GM19193 (cell line): ENCODE data around the gene MCRS1.
"Not testable (repeated sequence)": the region's sequence is repeated elsewhere in the genome, so short reads cannot be mapped to it uniquely, and the experiment has no call there.

Source experiments
- POLR2A ChIP-seq: IDR thresholded peaks from 4 replicates; pipeline ENCODE4 v1.6.1; 2011; ENCODE audit not compliant: insufficient read depth, insufficient read length; ENCODE audit errors: extremely low read depth

Gene MCRS1, protein sequence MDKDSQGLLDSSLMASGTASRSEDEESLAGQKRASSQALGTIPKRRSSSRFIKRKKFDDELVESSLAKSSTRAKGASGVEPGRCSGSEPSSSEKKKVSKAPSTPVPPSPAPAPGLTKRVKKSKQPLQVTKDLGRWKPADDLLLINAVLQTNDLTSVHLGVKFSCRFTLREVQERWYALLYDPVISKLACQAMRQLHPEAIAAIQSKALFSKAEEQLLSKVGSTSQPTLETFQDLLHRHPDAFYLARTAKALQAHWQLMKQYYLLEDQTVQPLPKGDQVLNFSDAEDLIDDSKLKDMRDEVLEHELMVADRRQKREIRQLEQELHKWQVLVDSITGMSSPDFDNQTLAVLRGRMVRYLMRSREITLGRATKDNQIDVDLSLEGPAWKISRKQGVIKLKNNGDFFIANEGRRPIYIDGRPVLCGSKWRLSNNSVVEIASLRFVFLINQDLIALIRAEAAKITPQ

DNA sequence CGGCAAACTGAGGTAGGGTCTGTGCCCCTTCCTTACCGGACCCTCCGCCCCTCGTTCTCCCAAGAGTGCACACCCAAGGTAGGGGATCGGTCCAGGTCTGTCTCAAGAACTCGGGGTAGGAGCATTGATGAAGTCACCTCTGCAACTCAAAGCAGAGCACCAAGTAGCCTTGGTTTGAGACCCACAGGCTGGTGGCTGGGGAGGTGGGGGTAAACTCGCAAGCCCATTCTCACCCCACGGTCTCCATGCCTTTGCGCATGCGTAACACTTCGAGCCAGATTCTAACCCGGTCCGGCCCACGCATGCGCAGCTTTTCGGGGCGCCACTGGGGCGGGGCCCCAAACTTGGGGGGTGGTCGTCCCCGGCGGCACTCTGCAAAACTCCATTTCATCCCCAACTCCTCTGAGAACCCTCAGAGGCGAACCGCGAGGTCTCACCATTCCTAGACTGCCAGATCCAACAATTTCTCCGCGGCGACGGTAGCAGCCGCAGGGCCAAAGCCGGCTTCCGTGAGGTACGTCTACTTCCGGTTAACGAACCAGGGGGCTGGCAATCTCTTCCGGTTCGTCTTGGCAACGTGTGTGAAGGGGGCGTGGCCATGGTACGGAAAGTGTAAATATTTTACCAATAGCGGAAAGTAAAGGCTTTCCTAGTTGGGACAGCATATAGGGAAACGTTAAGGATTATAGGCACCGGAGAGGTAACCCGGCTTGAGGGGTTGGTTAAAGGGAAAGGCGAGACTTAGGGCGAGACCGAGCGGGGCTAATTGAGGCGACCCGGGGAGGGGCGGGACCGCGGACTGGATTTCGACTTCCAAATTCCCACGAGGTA, at the start of gene MCRS1:
TSS of gene MCRS1 (minus strand) at position 532 of the 831 bp plus-strand sequence. CDS start 1,411 bp downstream, outside the sequence.
- peak; percentile 99 for TF ChIP-seq POLR2A

DNA sequence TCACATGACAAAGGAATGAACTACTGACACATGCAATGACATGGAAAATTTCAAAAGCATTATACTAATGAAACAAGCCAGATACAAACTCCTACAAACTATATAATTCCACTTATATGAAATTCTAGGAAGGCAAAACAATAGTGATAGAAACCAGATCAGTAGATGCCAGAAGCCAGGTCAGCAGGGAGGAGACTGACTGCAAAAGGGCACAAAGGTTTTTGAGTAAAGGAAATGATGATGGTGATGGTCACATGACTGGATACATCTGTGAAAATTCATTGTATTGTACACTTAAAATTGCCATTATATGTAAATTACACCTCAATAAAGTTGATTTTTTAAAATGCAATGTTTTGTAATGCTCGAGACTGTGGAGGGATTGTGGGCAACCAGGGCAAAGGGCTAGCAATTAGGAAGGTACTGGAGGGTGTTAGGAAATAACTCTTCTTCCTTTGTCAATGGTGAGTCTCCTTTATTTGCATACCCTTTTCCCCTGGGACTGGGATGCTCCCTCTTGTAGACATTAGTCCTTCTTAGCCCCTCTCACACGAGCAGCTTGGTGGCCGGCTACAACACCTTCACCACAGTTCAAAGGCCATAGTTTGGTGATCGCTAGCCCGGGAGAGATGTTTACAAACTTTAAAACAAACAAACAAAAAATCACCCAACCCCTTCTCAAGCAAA, 48.7 kb upstream of the MCRS1 start:
- TF ChIP-seq POLR2A, result no peak

GRCh38 chr12:49615725-49616124, 47.8 kb upstream of the MCRS1 start:
- no peak for TF ChIP-seq POLR2A

- TF ChIP-seq POLR2A, result no peak
These were observed 44.3 kb upstream of the MCRS1 start for GRCh38 chr12:49612210-49612609.

- no peak for TF ChIP-seq POLR2A
These were observed 41.9 kb upstream of the MCRS1 start for GRCh38 chr12:49609875-49610154.

- TF ChIP-seq POLR2A, result no peak
These were observed 41.3 kb upstream of the MCRS1 start for GRCh38 chr12:49609059-49609874.

DNA sequence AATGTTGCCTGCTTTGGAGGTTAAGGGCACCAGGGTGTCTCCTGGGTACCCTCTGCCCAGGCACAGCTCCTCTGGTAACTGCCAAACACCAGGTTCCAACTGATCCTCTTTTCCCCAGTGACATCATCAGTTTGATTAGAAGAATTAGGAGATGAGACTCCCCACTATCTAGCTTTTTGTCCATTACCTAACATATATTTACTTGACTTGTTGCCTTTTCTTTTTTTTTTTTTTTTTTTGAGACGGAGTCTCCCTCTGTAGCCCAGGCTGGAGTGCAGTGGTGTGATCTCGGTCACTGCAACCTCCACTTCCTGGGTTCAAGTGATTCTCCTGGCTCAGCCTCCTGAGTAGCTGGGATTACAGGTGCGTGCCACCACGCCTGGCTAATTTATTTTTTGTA, 37.6 kb upstream of the MCRS1 start, which contains the start of gene FAM186B:
TSS of gene FAM186B (minus strand) at position 101 of the 400 bp plus-strand sequence. CDS start 162 bp downstream, outside the sequence.
- TF ChIP-seq POLR2A, result not testable (repeated sequence)

GRCh38 chr12:49604856-49605255, 36.9 kb upstream of the MCRS1 start:
- TF ChIP-seq POLR2A, result no peak

GRCh38 chr12:49603721-49604120, 35.8 kb upstream of the MCRS1 start:
- TF ChIP-seq POLR2A, result no peak

- TF ChIP-seq POLR2A, result no peak
These were observed 32.0 kb upstream of the MCRS1 start for GRCh38 chr12:49599961-49600360.

DNA sequence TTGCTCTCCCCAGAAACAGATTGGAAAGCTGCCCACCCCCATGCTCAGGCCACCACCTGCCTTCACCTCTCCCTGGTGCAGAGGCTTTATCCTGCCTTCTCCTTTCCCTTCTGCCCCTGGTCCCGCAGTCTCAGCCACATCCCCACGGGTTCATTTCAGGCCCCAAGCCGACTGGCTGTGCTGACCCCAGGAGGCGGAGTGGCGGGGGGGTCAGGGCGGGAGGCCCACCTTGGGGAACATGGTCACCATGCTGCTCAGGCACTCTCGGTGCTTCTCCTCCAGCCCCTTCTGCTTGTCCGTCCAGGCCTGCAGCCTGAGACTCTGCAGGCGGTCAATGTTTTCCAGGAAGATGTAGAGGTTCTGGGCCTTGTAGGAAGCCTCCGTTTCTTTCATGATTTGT, 30.6 kb upstream of the MCRS1 start:
- TF ChIP-seq POLR2A, result no peak

DNA sequence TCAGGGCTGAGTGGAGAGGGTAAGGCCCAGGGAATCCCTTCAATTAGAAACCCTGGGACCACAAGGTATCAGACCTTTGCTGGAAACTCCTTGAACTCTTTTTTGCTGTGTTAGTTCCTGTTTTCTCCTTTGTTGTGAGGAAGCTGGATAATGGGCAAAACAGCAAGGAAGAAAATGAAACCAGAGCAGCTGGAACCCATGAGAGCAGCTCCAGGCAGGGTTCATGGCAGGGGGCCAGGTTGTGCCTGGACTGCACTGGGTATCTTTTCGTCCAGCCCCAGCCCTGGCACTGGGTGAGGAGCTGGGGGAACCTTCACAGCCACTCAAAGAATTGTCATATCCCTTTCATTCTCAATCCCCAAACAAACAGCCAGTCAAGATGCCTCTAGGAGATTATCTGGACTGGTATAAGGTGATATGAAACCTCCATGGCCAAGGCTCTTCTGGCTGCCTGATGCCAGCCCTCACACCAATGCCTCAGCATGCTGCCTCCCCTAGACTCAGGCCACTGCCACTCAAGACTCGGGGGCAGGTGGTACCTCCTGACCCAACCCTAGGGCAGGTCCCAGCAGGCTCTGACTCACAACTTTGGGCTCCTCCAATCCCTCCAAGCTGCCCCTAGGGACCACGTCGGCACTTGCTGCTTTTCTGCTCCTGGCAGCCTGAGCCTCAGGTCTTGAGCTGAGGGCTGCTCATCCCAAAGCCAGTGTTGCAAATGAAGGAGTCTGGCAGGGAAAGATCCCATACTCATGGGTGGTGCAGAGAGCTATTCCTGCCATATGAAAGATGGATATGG, 21.0 kb upstream of the MCRS1 start:
- no peak for TF ChIP-seq POLR2A

DNA sequence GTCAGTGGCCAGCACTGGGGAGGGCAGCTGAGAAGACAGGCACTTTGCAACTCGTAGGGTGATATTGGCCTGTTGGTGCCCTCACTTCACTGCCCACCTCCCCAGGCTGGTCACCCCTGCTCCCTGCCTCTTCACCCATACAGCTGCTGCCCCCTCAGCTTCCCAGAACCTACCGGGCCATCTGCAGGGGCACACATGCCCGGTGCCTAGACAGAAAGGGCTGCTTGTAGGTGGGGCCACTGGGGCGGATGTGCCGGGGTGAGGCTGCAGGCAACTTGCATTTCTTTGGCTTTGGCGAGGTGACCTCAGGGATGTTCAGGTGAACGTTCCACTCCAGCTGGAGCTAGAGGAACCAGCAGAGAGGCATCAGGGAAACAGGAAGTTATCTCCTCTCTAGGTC, 20.3 kb upstream of the MCRS1 start:
- no peak for TF ChIP-seq POLR2A

- no peak for TF ChIP-seq POLR2A
These were observed 19.4 kb upstream of the MCRS1 start for GRCh38 chr12:49587174-49587908.
